Testis (tissue), 3 donors: ENCODE results near the gene CCDC107. TPM values are rescaled to one million over a fixed set of nuclear protein-coding genes. Genes with fewer than 3 reads are reported as not detected.
A peak's percentile ranks its signal among the peaks of the same experiment; 100 is the strongest.

ENCODE experiments used
- DNase-seq: peaks from one replicate; pipeline ENCODE4 v3.0.0-alpha.2; 2019
- H3K27ac ChIP-seq, 2 donors: fragments of 200-600 bp; sonication (generic); one replicate each; pipeline ENCODE4 v1.5.1; 2019
- H3K27me3 ChIP-seq: fragments of 200-600 bp; sonication (generic); one replicate; pipeline ENCODE4 v1.5.1; 2019
- H3K36me3 ChIP-seq: fragments of 200-600 bp; sonication (generic); one replicate; pipeline ENCODE4 v1.5.1; 2017; ENCODE audit warnings: low read depth; ENCODE audit errors: missing control alignments
- H3K4me1 ChIP-seq: fragments of 200-600 bp; sonication (generic); one replicate; pipeline ENCODE4 v1.5.1; 2019
- H3K4me3 ChIP-seq, 2 donors: fragments of 200-600 bp; sonication (generic); one replicate each; pipeline ENCODE4 v1.5.1; 2017 to 2019
- H3K9me3 ChIP-seq: fragments of 200-600 bp; sonication (generic); one replicate; pipeline ENCODE4 v1.5.1; 2017
- POLR2A ChIP-seq: fragments of 450-650 bp; IDR thresholded peaks from one replicate; pipeline ENCODE4 v1.6.1; 2017; ENCODE audit warnings: antibody characterized with exemption, mild to moderate bottlenecking, moderate library complexity
- WGBS, 2 donors: methylation state at CpG; one replicate each; pipeline ENCODE4 v1.1.5; 2018; 5-methylcytosine and 5-hydroxymethylcytosine counted together
- intact Hi-C: fragments of 100-400 bp; cut with DNase I; formaldehyde crosslinking; loops from one replicate; pipeline ENCODE4 v1.15.1; 2023; ENCODE audit warnings: low total_unique reads
- polyA plus RNA-seq: library from polyadenylated mRNA; stranded (reverse); fragments of 350-450 nt; fragmentation: Illumina TruSeq; extraction: RNeasy Lipid Tissue Mini Kit (QIAGEN cat#74804); gene quantifications from one replicate; pipeline ENCODE4 v1.2.3, GENCODE V29; 2014; ENCODE audit warnings: low read depth, low replicate concordance; ENCODE audit not compliant: insufficient read depth
- total RNA-seq, 2 donors: library from RNA; depleted of rRNA; stranded (reverse); fragments of >200 nt; gene quantifications; one replicate each; pipeline ENCODE4 v1.2.3, GENCODE V29; 2016
- TF ChIP-seq, protein P1 (sequence below), 3 experiments: fragments of 450-650 bp in 2 of 3; fragments of 200-600 bp in 1 of 3; sonication (generic) in 1 of 3; IDR thresholded peaks; one replicate each; pipeline ENCODE4 v1.5.1; 2016 to 2019; ENCODE audit warnings: antibody characterized with exemption in 3 of 3, mild to moderate bottlenecking in 2 of 3, moderate library complexity in 1 of 3

CCDC107 gene
- total and polyA plus RNA-seq, 3 donors from 2014 or later: 13.4 to 19.0 (median 17.2) TPM

DNA sequence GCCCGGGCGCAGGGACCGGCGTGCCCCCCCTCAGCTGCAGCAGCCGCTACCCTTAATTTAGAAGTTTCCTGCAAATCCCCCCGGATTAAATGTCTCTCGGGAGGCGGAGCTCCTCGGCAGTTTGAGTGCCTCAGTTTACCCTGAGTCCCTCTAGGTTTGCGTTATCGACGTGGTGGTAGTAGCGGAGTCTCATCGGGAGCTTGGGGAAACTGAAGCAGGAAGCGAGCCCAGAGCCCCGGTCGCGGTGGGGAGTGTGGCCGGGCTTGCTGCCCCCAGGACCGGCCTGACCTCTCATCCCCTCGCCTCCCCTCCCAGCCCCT is 32.2 kb downstream of the CCDC107 start:
- intact Hi-C loops: no loop called here

DNA sequence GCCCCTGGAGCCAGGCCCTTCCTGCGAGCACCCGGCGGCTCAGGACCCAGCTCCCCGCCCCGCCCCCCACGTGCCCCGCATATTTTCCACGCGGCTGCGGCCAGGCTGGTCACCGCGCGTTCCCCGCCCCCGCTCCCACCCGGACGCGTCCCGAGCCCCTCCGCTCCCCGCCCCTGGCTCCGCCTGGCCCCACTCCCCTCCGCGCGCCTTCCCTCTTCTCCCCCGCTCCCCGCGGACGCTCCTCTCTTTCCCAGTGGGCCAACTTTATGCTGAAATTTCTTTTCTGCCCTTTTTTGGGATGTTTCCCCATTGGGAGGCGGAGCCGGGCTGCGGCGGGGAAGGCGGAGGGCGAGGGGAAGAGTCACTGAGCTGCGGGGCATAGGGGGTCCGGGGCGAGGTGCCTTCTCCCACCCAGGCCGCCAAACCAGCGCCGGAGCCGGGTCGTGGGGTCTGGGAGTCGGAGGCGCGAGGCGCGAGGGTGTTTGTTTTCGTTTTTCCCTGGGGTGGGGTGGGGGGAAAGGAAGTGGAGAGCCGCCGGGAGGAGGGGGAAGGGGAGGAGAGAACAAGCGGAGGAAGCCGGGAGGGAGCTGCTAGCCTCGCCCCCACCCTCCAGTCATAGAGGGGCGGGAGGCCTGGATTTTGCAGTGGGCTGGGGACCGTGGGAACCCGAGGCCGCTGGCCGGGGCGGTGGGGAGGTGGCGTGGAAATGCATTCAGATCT is 32.7 kb downstream of the CCDC107 start:
- DNase-seq: peak; percentile 80
- intact Hi-C loops: no loop called here
- Histone ChIP-seq H3K36me3 (no peaks in the 10 kb centered on the region), H3K27ac (peak overlapping the region; percentile 83 to 93), H3K4me3 (peak overlapping the region; percentile 64 to 77), H3K27me3 (no peaks in the 10 kb centered on the region), H3K9me3 (no peaks in the 10 kb centered on the region), H3K4me1 (peaks cover 15% of the 10 kb centered on the region)
- 0 to 1% methylated on average over 36 to 60 of the region's 61 CpGs for WGBS, 2 donors
- TF ChIP-seq, protein P1, sequence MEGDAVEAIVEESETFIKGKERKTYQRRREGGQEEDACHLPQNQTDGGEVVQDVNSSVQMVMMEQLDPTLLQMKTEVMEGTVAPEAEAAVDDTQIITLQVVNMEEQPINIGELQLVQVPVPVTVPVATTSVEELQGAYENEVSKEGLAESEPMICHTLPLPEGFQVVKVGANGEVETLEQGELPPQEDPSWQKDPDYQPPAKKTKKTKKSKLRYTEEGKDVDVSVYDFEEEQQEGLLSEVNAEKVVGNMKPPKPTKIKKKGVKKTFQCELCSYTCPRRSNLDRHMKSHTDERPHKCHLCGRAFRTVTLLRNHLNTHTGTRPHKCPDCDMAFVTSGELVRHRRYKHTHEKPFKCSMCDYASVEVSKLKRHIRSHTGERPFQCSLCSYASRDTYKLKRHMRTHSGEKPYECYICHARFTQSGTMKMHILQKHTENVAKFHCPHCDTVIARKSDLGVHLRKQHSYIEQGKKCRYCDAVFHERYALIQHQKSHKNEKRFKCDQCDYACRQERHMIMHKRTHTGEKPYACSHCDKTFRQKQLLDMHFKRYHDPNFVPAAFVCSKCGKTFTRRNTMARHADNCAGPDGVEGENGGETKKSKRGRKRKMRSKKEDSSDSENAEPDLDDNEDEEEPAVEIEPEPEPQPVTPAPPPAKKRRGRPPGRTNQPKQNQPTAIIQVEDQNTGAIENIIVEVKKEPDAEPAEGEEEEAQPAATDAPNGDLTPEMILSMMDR (IDR thresholded peaks at IDR 0.05): no peak
- TF ChIP-seq POLR2A: peak; percentile 43

More for the DNA sequence above, 32.2 kb downstream of the CCDC107 start:
- Histone ChIP-seq H3K4me1 (peaks cover 19% of the 10 kb centered on the region), H3K27ac (peak overlapping the region; percentile 83 to 93), H3K9me3 (no peaks in the 10 kb centered on the region), H3K36me3 (no peaks in the 10 kb centered on the region), H3K27me3 (no peaks in the 10 kb centered on the region), H3K4me3 (peak overlapping the region; percentile 64 to 77)
- WGBS, 2 donors: 0% methylated on average over 2 to 21 of the region's 21 CpGs
- no peak for TF ChIP-seq POLR2A
- TF ChIP-seq, protein P1 (IDR thresholded peaks at IDR 0.05): no peak
- no peak for DNase-seq

DNA sequence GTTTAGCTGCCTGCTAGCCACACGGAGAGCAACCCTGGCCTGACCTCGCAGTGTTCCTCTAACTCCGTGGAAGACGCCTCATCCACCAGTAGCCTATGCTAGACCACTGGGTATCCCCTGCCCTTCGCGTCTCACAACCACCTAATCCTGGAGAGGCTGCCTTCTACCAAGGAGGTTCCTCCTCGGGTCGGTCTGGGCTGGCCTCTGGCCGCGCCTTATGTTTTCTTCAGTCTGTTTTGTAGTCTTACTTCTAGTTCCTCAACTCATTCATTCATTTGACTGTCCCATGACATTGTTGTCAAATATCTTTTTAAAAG is 33.2 kb downstream of the CCDC107 start:
- Histone ChIP-seq H3K27ac (peak overlapping the region; percentile 83 to 93), H3K9me3 (no peaks in the 10 kb centered on the region), H3K4me3 (peak overlapping the region; percentile 64 to 77), H3K36me3 (no peaks in the 10 kb centered on the region), H3K4me1 (peaks cover 12% of the 10 kb centered on the region), H3K27me3 (no peaks in the 10 kb centered on the region)
- intact Hi-C loops: no loop called here
- TF ChIP-seq, protein P1 (IDR thresholded peaks at IDR 0.05): no peak
- no peak for TF ChIP-seq POLR2A
- WGBS, 2 donors: 5 to 13% methylated on average over 9 to 10 of the region's 10 CpGs
- DNase-seq: no peak

DNA sequence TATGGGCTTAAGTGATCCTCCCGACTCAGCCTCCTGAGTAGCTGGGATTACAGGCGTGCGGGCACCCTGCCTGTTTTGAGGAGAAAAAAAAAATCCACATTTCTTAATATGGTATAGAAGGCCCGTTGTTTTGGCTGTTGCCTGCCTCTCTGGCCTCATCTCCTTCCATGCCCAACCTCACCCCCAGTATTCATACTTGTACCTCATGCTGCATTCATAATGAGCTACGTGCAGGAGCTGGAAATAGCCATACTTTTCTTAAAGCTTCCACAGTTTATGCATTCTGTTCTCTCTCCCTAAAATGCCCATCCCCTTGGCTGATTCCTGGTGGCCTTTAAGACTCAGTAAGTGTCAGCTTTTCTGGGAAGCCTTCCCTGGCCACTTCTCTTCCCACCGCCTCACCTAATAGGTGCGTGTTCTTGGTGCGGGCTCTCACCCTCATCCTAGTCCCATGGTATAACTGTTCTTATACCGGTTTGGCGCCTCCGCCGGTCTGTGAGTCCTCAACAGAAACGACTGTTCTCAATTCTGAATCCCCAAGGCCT is 33.7 kb downstream of the CCDC107 start:
- no peak for DNase-seq
- intact Hi-C loops: no loop called here
- WGBS, 2 donors: 55 to 58% methylated on average over 13 of the region's 13 CpGs
- Histone ChIP-seq H3K27ac (peak overlapping the region; percentile 83 to 93), H3K9me3 (no peaks in the 10 kb centered on the region), H3K4me1 (peaks cover 10% of the 10 kb centered on the region), H3K4me3 (peak overlapping the region in 1 of 2 donors; percentile 77), H3K27me3 (no peaks in the 10 kb centered on the region), H3K36me3 (no peaks in the 10 kb centered on the region)
- no peak for TF ChIP-seq POLR2A
- TF ChIP-seq, protein P1 (IDR thresholded peaks at IDR 0.05): no peak

DNA sequence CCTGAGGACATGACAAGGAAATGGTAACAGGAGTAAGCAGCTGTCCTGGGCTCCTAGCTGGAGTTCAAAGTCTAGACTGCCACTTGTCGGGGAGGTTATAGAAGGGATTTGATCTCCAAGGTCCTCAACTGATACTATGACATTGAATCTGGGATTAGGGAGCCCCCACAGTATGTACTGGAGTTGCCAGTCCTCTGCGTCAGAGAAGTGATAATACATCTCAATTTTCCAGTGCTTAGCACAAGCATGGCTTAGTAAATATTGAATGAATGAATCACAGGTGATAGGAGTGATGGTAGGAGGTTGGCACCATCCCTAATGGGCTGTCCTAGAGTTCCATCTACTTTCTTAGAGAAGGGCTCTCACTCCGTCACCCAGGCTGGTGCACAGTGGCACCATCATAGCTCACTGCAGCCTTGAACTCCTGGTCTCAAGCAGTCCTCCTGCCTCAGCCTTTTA is 37.9 kb downstream of the CCDC107 start:
- Histone ChIP-seq H3K36me3 (no peaks in the 10 kb centered on the region), H3K27me3 (no peaks in the 10 kb centered on the region), H3K4me1 (peaks cover 13% of the 10 kb centered on the region), H3K4me3 (no peak overlapping the region), H3K9me3 (no peaks in the 10 kb centered on the region), H3K27ac (peak overlapping the region in 1 of 2 donors; percentile 53)
- 77 to 84% methylated on average over 3 of the region's 3 CpGs for WGBS, 2 donors
- TF ChIP-seq, protein P1 (IDR thresholded peaks at IDR 0.05): no peak
- TF ChIP-seq POLR2A: no peak
- intact Hi-C loops: no loop called here
- DNase-seq: no peak
